Small intestine (tissue), 7 donors: ENCODE data around the gene STAG1. TPM values are rescaled to one million over a fixed set of nuclear protein-coding genes. Genes with fewer than 3 reads are reported as not detected.

ENCODE experiments used
- DNase-seq, 2 donors: peaks; one replicate each; pipeline versions ENCODE4 v3.0.0 to v3.0.0-alpha.2; 2013
- FAIRE-seq: peaks from 2 replicates; lab custom pipeline; 2012; peaks lifted over from hg19 to GRCh38; lab: Jason Lieb, UNC
- H3K27ac ChIP-seq, 3 donors: one replicate each; pipeline ENCODE4 v1.5.1; 2013; ENCODE audit warnings: low read length in 2 of 3, mild to moderate bottlenecking in 2 of 3, control low read depth in 1 of 3, inconsistent platforms in 1 of 3, low read depth in 1 of 3, moderate library complexity in 1 of 3
- H3K27me3 ChIP-seq, 3 donors: one replicate each; pipeline ENCODE4 v1.6.1; 2013; ENCODE audit warnings: low read length in 3 of 3, inconsistent platforms in 1 of 3; ENCODE audit not compliant: control insufficient read depth in 3 of 3, insufficient read depth in 3 of 3
- H3K36me3 ChIP-seq, 3 donors: one replicate each; pipeline ENCODE4 v1.6.1; 2013; ENCODE audit warnings: low read length in 3 of 3, inconsistent platforms in 1 of 3, low read depth in 1 of 3, mild to moderate bottlenecking in 1 of 3, moderate library complexity in 1 of 3; ENCODE audit not compliant: control insufficient read depth in 3 of 3, insufficient read depth in 2 of 3
- H3K4me1 ChIP-seq, 3 donors: one replicate each; pipeline ENCODE4 v1.6.1; 2013; ENCODE audit warnings: low read length in 2 of 3, inconsistent platforms in 1 of 3, low read depth in 1 of 3, mild to moderate bottlenecking in 1 of 3, moderate library complexity in 1 of 3; ENCODE audit not compliant: control insufficient read depth in 3 of 3, insufficient read depth in 2 of 3
- H3K4me3 ChIP-seq, 3 donors: one replicate each; pipeline ENCODE4 v1.5.1; 2013; ENCODE audit warnings: low read length in 3 of 3, control low read depth in 1 of 3, inconsistent platforms in 1 of 3, low read depth in 1 of 3, mild to moderate bottlenecking in 1 of 3, moderate library complexity in 1 of 3
- H3K9me3 ChIP-seq, 2 donors: one replicate each; pipeline ENCODE4 v1.6.1; 2013; ENCODE audit warnings: low read depth in 1 of 2, low read length in 1 of 2; ENCODE audit not compliant: control insufficient read depth in 2 of 2, insufficient read depth in 1 of 2
- WGBS, 3 donors: extraction: QIAGEN DNeasy Blood & Tissue Kit; methylation state at CpG; one replicate each; pipeline ENCODE4 v1.1.7; 2013; 5-methylcytosine and 5-hydroxymethylcytosine counted together
- polyA plus RNA-seq, 4 donors: library from polyadenylated mRNA; stranded (reverse) in 3 of 4; unstranded in 1 of 4; fragments of 200-250 nt in 3 of 4; fragments of 120-200 nt in 1 of 4; gene quantifications; one replicate each; pipeline versions ENCODE4 v1.2.1 to v1.2.3, GENCODE V29; 2013
- donor health status: healthy with polysubstance abuse.
- donor health status: control.
- donor health status: control.
- donor health status: Bipolar disorder and iron deficiency.
- donor health status: healthy.

STAG1 gene
- polyA plus RNA-seq, 4 donors: 10.0 to 29.9 (median 11.4) TPM

GRCh38 chr3:136296960-136297359 is 455.2 kb downstream of the STAG1 start:
- Histone ChIP-seq H3K27me3 (no peaks in the 10 kb centered on the region), H3K9me3 (no peaks in the 10 kb centered on the region), H3K4me1 (no peaks in the 10 kb centered on the region), H3K4me3 (no peak overlapping the region), H3K36me3 (peaks cover 5 to 40% (median 12%) of the 10 kb centered on the region in 3 donors), H3K27ac (no peak overlapping the region)
- WGBS, 3 donors: 83 to 96% (median 96%) methylated on average over 5 of the region's 5 CpGs
- no peak for DNase-seq
- no peak for FAIRE-seq

- Histone ChIP-seq H3K9me3 (no peaks in the 10 kb centered on the region), H3K4me1 (no peaks in the 10 kb centered on the region), H3K27ac (no peak overlapping the region), H3K4me3 (no peak overlapping the region), H3K27me3 (no peaks in the 10 kb centered on the region), H3K36me3 (peaks cover 3 to 26% (median 12%) of the 10 kb centered on the region in 3 donors)
- 95 to 100% (median 98%) methylated on average over 1 of the region's 1 CpG for WGBS, 3 donors
- FAIRE-seq (no peak), DNase-seq (no peak)
Measured at GRCh38 chr3:136294176-136294575, 458.0 kb downstream of the STAG1 start.

- Histone ChIP-seq H3K4me3 (no peak overlapping the region), H3K27ac (no peak overlapping the region), H3K27me3 (no peaks in the 10 kb centered on the region), H3K4me1 (no peaks in the 10 kb centered on the region), H3K9me3 (no peaks in the 10 kb centered on the region), H3K36me3 (peaks cover 3 to 22% (median 12%) of the 10 kb centered on the region in 3 donors)
- DNase-seq: no peak
- 92 to 96% (median 95%) methylated on average over 2 of the region's 2 CpGs for WGBS, 3 donors
- no peak for FAIRE-seq
Measured at GRCh38 chr3:136293279-136293678, 458.9 kb downstream of the STAG1 start.

GRCh38 chr3:136292500-136292899 is 459.7 kb downstream of the STAG1 start:
- H3K4me1 ChIP-seq: no peaks in the 10 kb centered on the region
- no peak overlapping the region for H3K27ac ChIP-seq
- no peaks in the 10 kb centered on the region for H3K9me3 ChIP-seq
- H3K4me3 ChIP-seq: no peak overlapping the region
- DNase-seq (no peak), FAIRE-seq (no peak)
- 96 to 100% (median 98%) methylated on average over 1 of the region's 1 CpG for WGBS, 3 donors
- no peaks in the 10 kb centered on the region for H3K27me3 ChIP-seq
- peaks cover 3 to 18% (median 10%) of the 10 kb centered on the region in 3 donors for H3K36me3 ChIP-seq

GRCh38 chr3:136291302-136291701 is 460.9 kb downstream of the STAG1 start:
- DNase-seq: no peak
- H3K36me3 ChIP-seq: peaks cover 3 to 23% (median 11%) of the 10 kb centered on the region in 3 donors
- no peak overlapping the region for H3K27ac ChIP-seq
- no peaks in the 10 kb centered on the region for H3K9me3 ChIP-seq
- H3K4me1 ChIP-seq: no peaks in the 10 kb centered on the region
- H3K4me3 ChIP-seq: no peak overlapping the region
- no peak for FAIRE-seq
- H3K27me3 ChIP-seq: no peaks in the 10 kb centered on the region
- WGBS, 3 donors: 95 to 99% (median 96%) methylated on average over 5 of the region's 5 CpGs

Other genes starting within 250 kb of the STAG1 start
- gene SLC35G2, start 66.7 kb upstream of the STAG1 start, polyA plus RNA-seq: 1 to 10 TPM in 2 of 4 donors, not detected in 2; 1.6 to 5.1 TPM
- gene NCK1, start 109.8 kb upstream of the STAG1 start, polyA plus RNA-seq: 10 to 100 TPM in 3 of 4 donors, 1 to 10 TPM in 1; 8.9 to 28.4 (median 15.2) TPM
- gene IL20RB, start 205.6 kb upstream of the STAG1 start, polyA plus RNA-seq: under 1 TPM; 0.58 to 0.81 (median 0.72) TPM